OCI-LY3 (cell line): ENCODE results near the gene ADD1.

Experiments
- EZH2phosphoT487 ChIP-seq: fragments of 200-600 bp; shearing (Covaris generic); IDR thresholded peaks from 2 replicates; pipeline ENCODE4 v1.6.1; 2018; ENCODE audit warnings: antibody characterized with exemption, mixed run types, low read depth
- TF ChIP-seq, protein P1 (sequence below): fragments of 200-600, 300-600 bp; sonication (generic); IDR thresholded peaks from 2 replicates; pipeline ENCODE4 v1.5.1; 2014; ENCODE audit warnings: antibody characterized with exemption, low read length, low read depth

DNA sequence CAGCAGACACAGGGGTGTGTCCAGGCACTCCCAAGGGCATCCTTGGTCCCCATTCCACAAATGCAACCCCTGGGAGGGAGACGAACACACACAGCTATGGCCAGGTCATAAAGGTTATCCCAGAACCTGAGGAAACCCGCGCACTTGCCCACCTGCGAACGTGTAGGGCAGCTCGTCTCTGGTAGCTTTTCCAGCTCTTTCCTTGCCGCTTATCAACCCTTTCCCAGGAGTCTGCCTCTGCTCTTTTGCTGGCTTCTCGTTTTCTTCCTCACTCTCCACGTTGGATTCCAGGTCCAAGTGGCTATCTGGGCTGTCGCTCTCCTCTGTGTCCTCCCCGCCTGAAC, 106.1 kb downstream of the ADD1 start:
- TF ChIP-seq, protein P1, sequence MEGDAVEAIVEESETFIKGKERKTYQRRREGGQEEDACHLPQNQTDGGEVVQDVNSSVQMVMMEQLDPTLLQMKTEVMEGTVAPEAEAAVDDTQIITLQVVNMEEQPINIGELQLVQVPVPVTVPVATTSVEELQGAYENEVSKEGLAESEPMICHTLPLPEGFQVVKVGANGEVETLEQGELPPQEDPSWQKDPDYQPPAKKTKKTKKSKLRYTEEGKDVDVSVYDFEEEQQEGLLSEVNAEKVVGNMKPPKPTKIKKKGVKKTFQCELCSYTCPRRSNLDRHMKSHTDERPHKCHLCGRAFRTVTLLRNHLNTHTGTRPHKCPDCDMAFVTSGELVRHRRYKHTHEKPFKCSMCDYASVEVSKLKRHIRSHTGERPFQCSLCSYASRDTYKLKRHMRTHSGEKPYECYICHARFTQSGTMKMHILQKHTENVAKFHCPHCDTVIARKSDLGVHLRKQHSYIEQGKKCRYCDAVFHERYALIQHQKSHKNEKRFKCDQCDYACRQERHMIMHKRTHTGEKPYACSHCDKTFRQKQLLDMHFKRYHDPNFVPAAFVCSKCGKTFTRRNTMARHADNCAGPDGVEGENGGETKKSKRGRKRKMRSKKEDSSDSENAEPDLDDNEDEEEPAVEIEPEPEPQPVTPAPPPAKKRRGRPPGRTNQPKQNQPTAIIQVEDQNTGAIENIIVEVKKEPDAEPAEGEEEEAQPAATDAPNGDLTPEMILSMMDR, result no peak
- TF ChIP-seq EZH2phosphoT487, result no peak
